CD4-positive, alpha-beta memory T cell (primary cell): Measurements from ENCODE around the gene APLF. TPM values are rescaled to one million over a fixed set of nuclear protein-coding genes. Genes with fewer than 3 reads are reported as not detected.

Experiments used
- CTCF ChIA-PET: fragments of 350-600 bp; sonication (Branson Sonifier 250); formaldehyde crosslinking; loops from one replicate; lab custom pipeline; 2021; ENCODE audit warnings: inconsistent platforms; ENCODE audit not compliant: partially characterized antibody; lab: Charles Lee
- POLR2A ChIA-PET: fragments of 350-600 bp; sonication (Branson Sonifier 250); formaldehyde crosslinking; loops from one replicate; lab custom pipeline; 2021; ENCODE audit not compliant: partially characterized antibody; lab: Charles Lee
- DNase-seq, 5 donors: peaks; one replicate each; pipeline versions ENCODE4 v3.0.0 to v3.0.0-alpha.2; 2020 to 2022; ENCODE audit warnings: mixed read lengths in 1 of 5
- H3K27ac ChIP-seq: one replicate; pipeline ENCODE4 v1.7.0; 2013; ENCODE audit warnings: low read depth, low read length
- H3K27me3 ChIP-seq: 2 replicates; pipeline ENCODE4 v1.7.0; 2013; ENCODE audit warnings: mild to moderate bottlenecking, low read length, moderate library complexity; ENCODE audit not compliant: insufficient read depth
- H3K36me3 ChIP-seq: 2 replicates; pipeline ENCODE4 v1.7.0; 2013; ENCODE audit warnings: mild to moderate bottlenecking, low read length, moderate library complexity; ENCODE audit not compliant: insufficient read depth
- H3K4me1 ChIP-seq: 2 replicates; pipeline ENCODE4 v1.7.0; 2013; ENCODE audit warnings: mild to moderate bottlenecking, low read length, moderate library complexity; ENCODE audit not compliant: insufficient read depth
- H3K4me3 ChIP-seq, 2 donors: one replicate each; pipeline ENCODE4 v1.7.0; 2013; ENCODE audit warnings: low read length in 2 of 2, mild to moderate bottlenecking in 1 of 2
- H3K9me3 ChIP-seq, 2 donors: one replicate each; pipeline ENCODE4 v1.7.0; 2013; ENCODE audit warnings: low read length in 2 of 2, control low read depth in 1 of 2; ENCODE audit not compliant: control insufficient read depth in 1 of 2
- H3K27ac Mint-ChIP-seq, 7 donors: one replicate each; pipeline ENCODE4 v1.8.0; 2020 to 2021; ENCODE audit warnings: mixed read lengths in 7 of 7, mild to moderate bottlenecking in 6 of 7, inconsistent platforms in 3 of 7, moderate library complexity in 3 of 7
- H3K27me3 Mint-ChIP-seq, 2 donors: one replicate each; pipeline ENCODE4 v1.8.0; 2020 to 2021; ENCODE audit warnings: mixed read lengths in 2 of 2
- H3K36me3 Mint-ChIP-seq, 2 donors: one replicate each; pipeline ENCODE4 v1.8.0; 2020 to 2021; ENCODE audit warnings: mixed read lengths in 2 of 2, inconsistent platforms in 1 of 2, mild to moderate bottlenecking in 1 of 2
- H3K4me1 Mint-ChIP-seq, 4 donors: one replicate each; pipeline ENCODE4 v1.8.0; 2020 to 2021; ENCODE audit warnings: mixed read lengths in 4 of 4, mild to moderate bottlenecking in 1 of 4
- H3K4me3 Mint-ChIP-seq, 8 donors: one replicate each; pipeline ENCODE4 v1.8.0; 2020 to 2021; ENCODE audit warnings: mixed read lengths in 8 of 8, mild to moderate bottlenecking in 7 of 8, moderate library complexity in 6 of 8, inconsistent platforms in 3 of 8
- H3K9me3 Mint-ChIP-seq, 8 donors: one replicate each; pipeline ENCODE4 v1.8.0; 2020 to 2021; ENCODE audit warnings: mixed read lengths in 8 of 8, mild to moderate bottlenecking in 5 of 8, inconsistent platforms in 3 of 8, moderate library complexity in 1 of 8
- intact Hi-C: fragments of 100-400 bp; cut with micrococcal nuclease; formaldehyde crosslinking; loops from one replicate; pipeline ENCODE4 v1.15.1; 2023
- polyA plus RNA-seq, 2 donors: library from polyadenylated mRNA; unstranded; fragments of 300-500 nt; fragmentation: Illumina TruSeq; gene quantifications; one replicate each; pipeline ENCODE4 v1.2.3, GENCODE V29; 2021
- total RNA-seq, 2 experiments: library from RNA; stranded (reverse); gene quantifications; one replicate each; pipeline ENCODE4 v1.2.3, GENCODE V29; 2021

The APLF gene
- total and polyA plus RNA-seq, 4 experiments from 2014 or later: 2.9 to 9.5 (median 5.7) TPM

GRCh38 chr2:68425503-68425902 lies 41.9 kb upstream of the APLF start:
- H3K27ac ChIP-seq: no peak overlapping the region

GRCh38 chr2:68426446-68426845 lies 40.9 kb upstream of the APLF start:
- no peak for DNase-seq
- peaks cover 0 to 2% (median 0%) of the 10 kb centered on the region in 8 donors for H3K9me3 Mint-ChIP-seq
- intact Hi-C loops: no loop called here
- peaks cover 0 to 26% (median 19%) of the 10 kb centered on the region in 4 donors for H3K4me1 Mint-ChIP-seq
- no peak overlapping the region for H3K4me3 ChIP-seq
- H3K9me3 ChIP-seq: no peaks in the 10 kb centered on the region
- ChIA-PET POLR2A (interaction anchor here (1.4 to 2.5 kb wide), 5 partner anchors 8 to 55 kb away, joined by 5 to 10 read pairs (median 6); no protein-coding TSS in a partner anchor), CTCF (interaction anchor here (1.4 to 6.9 kb wide), 3 partner anchors 15 to 66 kb away, joined by 4 to 63 read pairs (median 6); no protein-coding TSS in a partner anchor)
- H3K27ac ChIP-seq: peak overlapping the region; percentile 51
- H3K27me3 Mint-ChIP-seq: no peaks in the 10 kb centered on the region
- no peaks in the 10 kb centered on the region for H3K27me3 ChIP-seq
- peak overlapping the region in 3 of 7 donors; percentile 88 to 95 (median 95) for H3K27ac Mint-ChIP-seq
- no peaks in the 10 kb centered on the region for H3K36me3 ChIP-seq
- H3K36me3 Mint-ChIP-seq: no peaks in the 10 kb centered on the region
- peaks cover 62% of the 10 kb centered on the region for H3K4me1 ChIP-seq
- H3K4me3 Mint-ChIP-seq: no peak overlapping the region

More at GRCh38 chr2:68425503-68425902, 41.9 kb upstream of the APLF start:
- H3K4me1 Mint-ChIP-seq: peaks cover 0 to 30% (median 20%) of the 10 kb centered on the region in 4 donors
- Histone ChIP-seq H3K36me3 (no peaks in the 10 kb centered on the region), H3K27me3 (no peaks in the 10 kb centered on the region), H3K9me3 (no peaks in the 10 kb centered on the region), H3K4me1 (peaks cover 62% of the 10 kb centered on the region), H3K4me3 (no peak overlapping the region)
- intact Hi-C loops: no loop called here
- H3K36me3 Mint-ChIP-seq: no peaks in the 10 kb centered on the region
- peaks cover 0 to 2% (median 0%) of the 10 kb centered on the region in 8 donors for H3K9me3 Mint-ChIP-seq
- DNase-seq: no peak
- ChIA-PET CTCF (interaction anchor here (1.0 to 2.4 kb wide), 2 partner anchors 16 to 65 kb away, joined by 3 to 6 read pairs; no protein-coding TSS in a partner anchor), POLR2A (interaction anchor here (1.2 to 2.5 kb wide), 2 partner anchors 9 to 37 kb away, joined by 3 to 10 read pairs; no protein-coding TSS in a partner anchor)
- no peaks in the 10 kb centered on the region for H3K27me3 Mint-ChIP-seq
- H3K27ac Mint-ChIP-seq: no peak overlapping the region
- H3K4me3 Mint-ChIP-seq: no peak overlapping the region

GRCh38 chr2:68426848-68427579 lies 40.4 kb upstream of the APLF start:
- CTCF ChIA-PET: interaction anchor here (1.4 to 6.9 kb wide), 3 partner anchors 14 to 66 kb away, joined by 4 to 63 read pairs (median 6); no protein-coding TSS in a partner anchor
- H3K4me1 ChIP-seq: peaks cover 62% of the 10 kb centered on the region

GRCh38 chr2:68428126-68428525 lies 39.3 kb upstream of the APLF start:
- H3K4me1 ChIP-seq: peaks cover 59% of the 10 kb centered on the region

More at GRCh38 chr2:68426848-68427579, 40.4 kb upstream of the APLF start:
- H3K27ac Mint-ChIP-seq: peak overlapping the region; percentile 88 to 96 (median 95)
- no peaks in the 10 kb centered on the region for H3K27me3 Mint-ChIP-seq
- no peaks in the 10 kb centered on the region for H3K36me3 Mint-ChIP-seq
- intact Hi-C loops: no loop called here
- Histone ChIP-seq H3K4me3 (no peak overlapping the region), H3K9me3 (no peaks in the 10 kb centered on the region), H3K27me3 (no peaks in the 10 kb centered on the region), H3K36me3 (no peaks in the 10 kb centered on the region), H3K27ac (peak overlapping the region; percentile 51)
- POLR2A ChIA-PET: interaction anchor here (1.0 to 2.5 kb wide), 6 partner anchors 9 to 56 kb away, joined by 5 to 10 read pairs (median 6); no protein-coding TSS in a partner anchor
- peak overlapping the region in 7 of 8 donors; percentile 7 to 78 (median 61) for H3K4me3 Mint-ChIP-seq
- H3K4me1 Mint-ChIP-seq: peaks cover 0 to 23% (median 18%) of the 10 kb centered on the region in 4 donors
- peak; percentile 61 to 76 (median 69) for DNase-seq
- peaks cover 0 to 1% (median 0%) of the 10 kb centered on the region in 8 donors for H3K9me3 Mint-ChIP-seq

GRCh38 chr2:68428746-68429145 lies 38.6 kb upstream of the APLF start:
- H3K36me3 Mint-ChIP-seq: no peaks in the 10 kb centered on the region
- no peak for DNase-seq
- H3K27me3 Mint-ChIP-seq: peaks cover 0 to 2% of the 10 kb centered on the region in 2 donors
- POLR2A ChIA-PET: interaction anchor here (1.1 to 1.4 kb wide), 3 partner anchors 11 to 63 kb away, joined by 3 to 4 read pairs (median 3); partner anchors contain the start of gene PLEK
- no peak overlapping the region for H3K4me3 Mint-ChIP-seq
- Histone ChIP-seq H3K27ac (no peak overlapping the region), H3K4me3 (no peak overlapping the region), H3K27me3 (no peaks in the 10 kb centered on the region), H3K9me3 (no peaks in the 10 kb centered on the region), H3K36me3 (no peaks in the 10 kb centered on the region), H3K4me1 (peaks cover 53% of the 10 kb centered on the region)
- peak overlapping the region in 2 of 7 donors; percentile 0 to 12 for H3K27ac Mint-ChIP-seq
- H3K9me3 Mint-ChIP-seq: peaks cover 0 to 1% (median 0%) of the 10 kb centered on the region in 8 donors
- intact Hi-C loops: no loop called here
- peaks cover 0 to 31% (median 18%) of the 10 kb centered on the region in 4 donors for H3K4me1 Mint-ChIP-seq
- CTCF ChIA-PET: interaction anchor here (1.0 to 6.9 kb wide), 2 partner anchors 10 to 13 kb away, joined by 3 to 63 read pairs; no protein-coding TSS in a partner anchor

More at GRCh38 chr2:68428126-68428525, 39.3 kb upstream of the APLF start:
- Mint-ChIP-seq H3K36me3 (no peaks in the 10 kb centered on the region), H3K27me3 (peaks cover 0 to 2% of the 10 kb centered on the region in 2 donors), H3K9me3 (peaks cover 0 to 1% (median 0%) of the 10 kb centered on the region in 8 donors), H3K4me3 (peak overlapping the region in 1 of 8 donors; percentile 7), H3K27ac (peak overlapping the region in 5 of 7 donors; percentile 12 to 95 (median 53)), H3K4me1 (peaks cover 0 to 31% (median 18%) of the 10 kb centered on the region in 4 donors)
- ChIA-PET CTCF (interaction anchor here (1.0 to 6.9 kb wide), 2 partner anchors 10 to 13 kb away, joined by 3 to 63 read pairs; no protein-coding TSS in a partner anchor), POLR2A (interaction anchor here (1.4 to 2.5 kb wide), 2 partner anchors 12 to 63 kb away, joined by 3 to 10 read pairs; partner anchors contain the start of gene PLEK)
- no peaks in the 10 kb centered on the region for H3K27me3 ChIP-seq
- no peak overlapping the region for H3K4me3 ChIP-seq
- H3K9me3 ChIP-seq: no peaks in the 10 kb centered on the region
- DNase-seq: no peak
- intact Hi-C loops: no loop called here
- H3K36me3 ChIP-seq: no peaks in the 10 kb centered on the region
- H3K27ac ChIP-seq: peak overlapping the region; percentile 51

GRCh38 chr2:68429311-68429826 lies 38.0 kb upstream of the APLF start:
- H3K36me3 Mint-ChIP-seq: no peaks in the 10 kb centered on the region
- Histone ChIP-seq H3K4me3 (no peak overlapping the region), H3K36me3 (no peaks in the 10 kb centered on the region), H3K27me3 (no peaks in the 10 kb centered on the region), H3K9me3 (no peaks in the 10 kb centered on the region), H3K4me1 (peaks cover 47% of the 10 kb centered on the region), H3K27ac (no peak overlapping the region)
- no peak overlapping the region for H3K4me3 Mint-ChIP-seq
- H3K27ac Mint-ChIP-seq: no peak overlapping the region
- intact Hi-C loops: no loop called here
- DNase-seq: no peak
- H3K27me3 Mint-ChIP-seq: peaks cover 0 to 2% of the 10 kb centered on the region in 2 donors
- H3K4me1 Mint-ChIP-seq: peaks cover 0 to 31% (median 18%) of the 10 kb centered on the region in 4 donors
- POLR2A ChIA-PET: interaction anchor here (1.1 to 1.4 kb wide), 2 partner anchors 10 to 26 kb away, joined by 3 to 4 read pairs; no protein-coding TSS in a partner anchor
- CTCF ChIA-PET: interaction anchor here (1.0 to 6.9 kb wide), 2 partner anchors 9 to 12 kb away, joined by 3 to 63 read pairs; no protein-coding TSS in a partner anchor
- peaks cover 0 to 1% (median 0%) of the 10 kb centered on the region in 8 donors for H3K9me3 Mint-ChIP-seq
